Activated CD8-positive, alpha-beta memory T cell treated with anti-CD3 and anti-CD28 coated beads for 36 hours (primary cell): ENCODE measurements around the gene TMEM11. TPM values are rescaled to one million over a fixed set of nuclear protein-coding genes. Genes with fewer than 3 reads are reported as not detected.

Source experiments
- CTCF ChIA-PET: fragments of 350-600 bp; sonication (Branson Sonifier 250); formaldehyde crosslinking; loops from one replicate; lab custom pipeline; 2021; ENCODE audit warnings: antibody characterized with exemption; lab: Charles Lee
- POLR2A ChIA-PET: fragments of 350-600 bp; sonication (Branson Sonifier 250); formaldehyde crosslinking; loops from one replicate; lab custom pipeline; 2021; ENCODE audit warnings: antibody characterized with exemption; lab: Charles Lee
- total RNA-seq, 2 experiments: library from RNA; stranded (reverse); gene quantifications; one replicate each; pipeline ENCODE4 v1.2.3, GENCODE V29; 2021

Gene TMEM11, protein sequence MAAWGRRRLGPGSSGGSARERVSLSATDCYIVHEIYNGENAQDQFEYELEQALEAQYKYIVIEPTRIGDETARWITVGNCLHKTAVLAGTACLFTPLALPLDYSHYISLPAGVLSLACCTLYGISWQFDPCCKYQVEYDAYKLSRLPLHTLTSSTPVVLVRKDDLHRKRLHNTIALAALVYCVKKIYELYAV
- total RNA-seq = 10 to 100 TPM; 28.2 to 28.6 TPM

DNA sequence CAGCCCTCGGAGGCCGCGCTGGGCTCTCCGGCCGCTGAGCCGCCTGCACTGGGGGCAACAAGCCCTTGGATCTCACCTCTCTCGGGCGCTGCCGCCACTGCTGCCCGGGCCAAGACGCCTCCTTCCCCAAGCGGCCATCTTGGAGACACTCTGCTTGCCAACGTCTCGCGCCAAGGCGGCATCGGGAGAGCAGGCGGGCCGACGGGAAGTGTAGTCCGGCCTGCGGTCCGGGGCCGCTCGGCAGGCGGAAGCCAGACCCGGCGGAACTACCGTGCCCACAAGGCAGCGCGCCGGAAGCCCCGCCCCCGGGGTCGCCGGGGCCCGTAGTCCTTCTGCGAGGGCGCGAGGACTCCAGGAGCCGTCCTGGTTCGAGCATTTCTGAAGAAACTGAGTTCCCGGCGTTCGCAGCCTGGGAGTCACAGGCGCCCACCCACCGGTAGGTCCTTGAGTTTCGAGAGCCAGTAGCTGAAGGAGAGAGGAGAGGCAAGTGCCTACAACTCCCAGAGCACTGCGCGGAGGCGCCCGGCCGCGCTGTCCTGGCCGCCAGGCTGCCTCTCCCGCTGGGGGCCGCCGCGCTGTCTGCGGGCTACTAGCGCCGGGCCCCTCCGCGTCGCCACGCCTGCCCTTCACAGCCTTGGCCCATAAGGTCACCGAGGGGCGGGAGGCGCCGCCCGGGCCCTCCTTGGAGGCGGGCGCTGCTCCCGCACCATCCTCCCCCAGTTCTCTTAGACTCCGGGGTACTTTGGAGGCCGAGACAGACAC, at the start of gene TMEM11:
TMEM11 (minus strand) TSS at position 147 of the 762 bp plus-strand sequence; CDS start at position 138, 9 bp downstream.
- ChIA-PET CTCF (interaction anchor here (1.4 kb wide), 1 partner anchor 115 kb away, joined by 3 read pairs; no protein-coding TSS in a partner anchor), POLR2A (interaction anchor here (1.0 kb wide), 2 partner anchors 62 to 74 kb away, joined by 3 read pairs; no protein-coding TSS in a partner anchor)

DNA sequence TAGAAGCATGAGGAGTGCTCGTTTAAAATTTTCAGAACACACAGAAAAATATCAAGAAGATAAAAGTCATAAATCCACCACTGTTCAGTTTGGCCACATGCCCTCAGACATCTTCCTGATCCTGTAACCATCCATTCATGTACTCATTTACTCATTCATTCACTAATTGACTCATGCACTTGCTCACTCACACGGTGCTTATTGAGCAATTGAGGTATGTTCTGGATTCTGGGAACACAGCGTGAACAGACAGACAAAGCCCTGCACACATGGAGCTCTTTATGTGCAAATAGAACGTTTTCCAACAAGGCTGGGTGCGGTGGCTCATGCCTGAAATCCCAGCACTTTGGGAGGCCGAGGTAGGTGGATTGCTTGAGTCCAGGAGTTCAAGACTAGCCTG, 49.4 kb upstream of the TMEM11 start:
- POLR2A ChIA-PET = no interaction called here
- CTCF ChIA-PET = interaction anchor here (1.0 kb wide), 1 partner anchor 16 kb away, joined by 6 read pairs; no protein-coding TSS in a partner anchor

- ChIA-PET CTCF (no interaction called here), POLR2A (no interaction called here)
Observed at GRCh38 chr17:21262259-21262993, 48.5 kb upstream of the TMEM11 start.

DNA sequence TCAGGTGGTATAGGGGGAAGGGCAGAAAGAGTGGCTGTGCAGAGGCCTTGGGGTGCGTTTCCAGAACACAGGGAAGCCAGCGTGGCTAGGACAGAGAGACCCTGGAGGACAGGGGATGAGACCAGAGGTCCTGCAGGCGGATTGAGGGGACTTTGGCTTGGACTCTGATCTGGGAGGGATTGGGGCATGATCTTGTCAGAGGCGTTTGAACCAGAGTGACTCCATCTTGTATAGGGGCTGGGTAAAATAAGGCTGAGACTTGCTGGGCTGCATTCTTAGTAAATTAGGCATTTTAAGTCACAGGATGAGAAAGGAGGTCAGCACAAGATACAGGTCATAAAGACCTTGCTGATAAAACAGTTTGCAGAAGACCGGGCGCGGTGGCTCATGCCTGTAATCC, 44.6 kb upstream of the TMEM11 start:
- ChIA-PET POLR2A (no interaction called here), CTCF (interaction anchor here (1.1 kb wide), 1 partner anchor 20 kb away, joined by 3 read pairs; no protein-coding TSS in a partner anchor)

DNA sequence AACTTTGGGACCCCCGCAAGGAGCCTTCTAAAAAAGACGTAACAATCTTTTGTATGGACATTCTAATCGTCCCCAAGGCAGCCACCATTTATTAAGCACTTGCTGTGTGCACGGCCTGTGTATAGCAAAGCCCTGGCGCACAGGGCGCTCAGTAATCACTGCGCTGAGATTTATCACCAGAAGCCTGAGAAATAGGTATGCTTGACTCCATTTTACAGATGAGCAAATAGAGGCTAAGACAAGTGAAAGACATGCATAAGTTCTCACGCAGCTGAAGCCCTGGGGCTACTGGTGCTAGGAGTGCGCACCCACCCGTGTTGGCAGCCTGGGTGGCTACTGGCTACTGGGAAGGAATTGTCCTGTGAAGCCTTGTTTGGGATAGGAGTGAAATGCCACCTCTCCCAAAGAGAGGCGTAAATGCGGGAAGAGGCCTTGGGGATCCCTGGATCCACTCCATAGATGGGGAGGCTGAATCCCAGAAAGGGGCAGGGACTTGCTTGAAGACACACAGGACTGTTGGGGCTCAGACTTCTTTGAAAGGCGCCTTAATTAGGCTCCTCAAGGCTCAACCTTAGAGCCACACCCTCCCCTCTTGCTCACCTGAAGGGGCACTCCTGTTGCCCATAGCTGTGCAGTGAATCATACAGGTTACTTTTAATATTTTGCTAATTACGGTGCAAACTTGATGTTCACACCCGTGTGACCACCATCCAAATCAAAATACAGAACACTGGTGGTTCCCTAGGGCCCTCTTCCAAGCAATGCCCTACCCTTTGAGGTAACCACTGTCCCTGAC, 39.9 kb upstream of the TMEM11 start:
- CTCF ChIA-PET = no interaction called here
- POLR2A ChIA-PET = interaction anchor here (0.5 to 0.6 kb wide), 2 partner anchors 34 to 966 kb away, joined by 3 to 4 read pairs; no protein-coding TSS in a partner anchor

GRCh38 chr17:21252796-21253645, 39.1 kb upstream of the TMEM11 start, which contains the start of gene NATD1:
Gene NATD1, minus strand, starts transcription at chr17:21253410. Its CDS starts 146 bp downstream, at chr17:21253264.
- POLR2A ChIA-PET = interaction anchor here (0.5 kb wide), 1 partner anchor 966 kb away, joined by 3 read pairs; no protein-coding TSS in a partner anchor
- CTCF ChIA-PET = interaction anchor here (1.1 kb wide), 1 partner anchor 124 kb away, joined by 3 read pairs; no protein-coding TSS in a partner anchor

DNA sequence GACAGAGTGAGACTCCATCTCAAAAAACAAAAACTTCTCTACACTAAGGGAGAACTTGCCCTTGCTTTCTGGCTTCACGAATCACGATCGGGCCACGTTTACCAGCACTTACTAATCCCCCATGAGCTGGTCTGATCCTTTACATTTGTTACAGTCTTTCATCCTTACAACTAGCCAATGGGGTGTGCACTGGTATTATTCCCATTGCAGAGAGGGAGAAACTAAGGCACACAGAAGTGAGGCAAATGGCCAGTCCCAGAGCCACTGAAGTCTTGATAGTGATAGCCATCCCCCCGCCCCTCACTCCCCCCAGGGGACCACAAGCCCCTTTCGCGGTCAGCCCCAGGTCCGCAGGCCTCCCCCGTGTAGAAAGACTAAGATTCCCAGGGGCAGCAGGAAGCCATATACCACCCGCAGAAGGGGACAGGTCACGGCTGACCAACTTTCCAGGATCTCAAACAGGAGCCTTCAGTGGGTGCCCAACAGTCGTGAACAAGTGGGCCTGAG, 38.4 kb upstream of the TMEM11 start:
- POLR2A ChIA-PET = no interaction called here
- CTCF ChIA-PET = interaction anchor here (1.1 kb wide), 1 partner anchor 123 kb away, joined by 3 read pairs; no protein-coding TSS in a partner anchor

DNA sequence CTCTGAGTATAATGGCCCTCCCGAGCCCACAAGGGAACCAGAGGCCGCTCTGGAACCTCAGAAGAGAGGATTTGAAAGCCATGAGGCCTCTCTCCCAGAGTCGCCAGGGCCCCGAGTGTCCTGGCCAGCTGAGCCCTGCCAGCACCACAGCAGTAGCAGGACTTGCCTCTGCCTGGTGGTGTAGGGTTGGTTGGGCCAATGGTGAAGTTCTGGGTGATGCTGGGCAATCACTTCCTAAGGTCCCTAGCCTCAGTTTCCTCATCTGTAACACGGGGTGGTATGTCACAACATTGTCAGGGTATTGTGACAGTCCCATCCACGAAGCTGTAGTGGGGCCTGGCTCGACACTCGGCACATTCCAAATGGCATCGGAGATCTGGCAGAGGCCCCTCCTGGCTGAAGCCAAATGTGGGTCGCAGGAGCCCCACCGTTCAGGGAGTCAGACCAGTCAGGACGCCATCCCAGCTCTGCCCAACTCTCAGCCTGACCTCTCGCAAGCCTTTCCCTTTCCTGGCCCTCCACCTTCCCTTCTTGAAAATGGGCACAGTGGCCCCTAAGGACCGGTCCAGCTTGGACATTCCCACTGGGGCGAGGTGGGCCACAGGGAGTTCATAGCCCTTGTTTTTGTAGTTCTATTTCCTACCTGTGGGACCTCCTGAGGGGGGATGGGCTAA, 37.5 kb upstream of the TMEM11 start:
- POLR2A ChIA-PET = no interaction called here

DNA sequence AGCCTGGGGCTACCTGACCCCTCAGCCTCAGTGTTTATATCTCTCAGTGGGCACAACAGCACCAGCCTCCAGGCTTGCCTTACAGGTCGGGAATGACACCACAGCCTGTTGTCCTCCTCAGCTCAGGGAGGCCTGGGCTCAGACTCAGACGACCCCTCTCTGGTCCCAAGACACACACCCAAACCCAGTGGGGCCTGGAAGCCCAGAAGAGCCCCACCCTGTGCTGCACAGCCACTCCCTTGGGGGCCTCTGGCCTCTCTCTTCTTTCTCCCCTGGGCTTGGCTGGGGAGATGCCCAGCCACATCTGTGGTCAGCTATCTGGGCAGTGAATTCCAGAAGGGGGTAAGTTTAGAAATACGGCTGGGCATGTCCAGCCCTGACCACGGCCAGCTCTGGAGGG, 36.9 kb upstream of the TMEM11 start:
- ChIA-PET POLR2A (no interaction called here), CTCF (no interaction called here)

More for the DNA sequence above, 37.5 kb upstream of the TMEM11 start:
- CTCF ChIA-PET = interaction anchor here (1.1 kb wide), 1 partner anchor 122 kb away, joined by 3 read pairs; no protein-coding TSS in a partner anchor

DNA sequence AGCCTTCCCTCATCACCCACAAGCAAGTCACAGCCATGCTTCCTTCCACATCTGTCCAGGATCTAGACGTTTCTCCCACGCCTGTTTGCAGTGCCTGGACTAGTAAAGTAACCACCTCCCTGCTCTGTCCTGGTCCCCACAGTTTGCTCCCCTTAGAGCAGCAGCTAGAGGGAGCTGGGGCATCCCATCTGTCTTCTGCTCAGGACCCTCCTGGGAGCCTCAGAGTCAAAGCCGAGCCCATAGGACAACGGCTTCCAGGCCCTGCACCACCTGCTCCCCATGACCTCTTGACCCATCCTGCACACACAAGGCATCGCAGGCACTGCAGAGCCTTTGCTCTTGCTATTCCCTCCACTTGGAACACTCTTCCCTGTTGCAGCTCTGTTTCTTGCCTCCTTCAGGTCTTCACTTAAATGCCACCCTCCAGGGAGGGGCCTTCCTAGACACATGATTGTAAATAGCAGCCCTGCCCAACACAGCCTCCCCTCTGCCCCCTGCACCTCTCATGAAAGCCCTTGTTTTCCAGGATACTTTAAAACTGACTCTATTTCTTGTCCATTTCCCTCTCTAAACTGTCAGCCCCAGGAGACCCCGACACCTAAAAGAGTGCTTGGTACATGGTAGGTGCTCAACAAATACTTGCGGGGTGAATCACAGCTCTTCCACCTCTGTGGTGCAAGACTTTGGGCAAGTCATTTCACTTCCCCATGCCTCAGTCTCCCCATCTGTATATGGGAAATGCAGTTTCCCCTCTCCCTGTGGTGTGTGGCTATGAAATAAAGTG, 36.2 kb upstream of the TMEM11 start:
- POLR2A ChIA-PET = no interaction called here
- CTCF ChIA-PET = interaction anchor here (1.2 kb wide), 1 partner anchor 30 kb away, joined by 3 read pairs; no protein-coding TSS in a partner anchor

- ChIA-PET CTCF (interaction anchor here (1.2 kb wide), 1 partner anchor 31 kb away, joined by 3 read pairs; no protein-coding TSS in a partner anchor), POLR2A (interaction anchor here (0.6 kb wide), 1 partner anchor 264 kb away, joined by 6 read pairs; no protein-coding TSS in a partner anchor)
Observed at GRCh38 chr17:21249086-21249795, 35.3 kb upstream of the TMEM11 start.

- POLR2A ChIA-PET = no interaction called here
- CTCF ChIA-PET = no interaction called here
Observed at GRCh38 chr17:21248500-21248899, 34.5 kb upstream of the TMEM11 start.

- CTCF ChIA-PET = no interaction called here
Observed at GRCh38 chr17:21247552-21248258, 33.7 kb upstream of the TMEM11 start.

DNA sequence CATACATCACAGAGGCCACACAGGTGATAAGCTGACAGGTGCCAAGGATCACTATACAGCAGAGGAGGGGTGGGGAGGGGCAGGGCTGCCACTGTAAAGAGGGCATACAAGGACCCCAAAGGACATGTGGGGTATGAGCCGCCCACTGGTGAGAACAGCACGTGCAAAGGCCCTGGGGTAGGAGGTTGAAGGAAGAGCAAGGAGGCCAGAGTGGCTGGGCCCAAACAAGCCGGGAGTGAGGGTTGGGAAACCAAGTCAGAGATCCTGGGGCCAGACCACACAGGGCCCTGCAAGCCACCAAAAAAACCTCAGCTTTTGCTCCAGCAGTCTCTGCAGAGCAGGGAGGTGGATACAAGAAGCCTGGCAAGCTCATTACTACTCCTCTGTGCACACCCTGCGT, 32.7 kb upstream of the TMEM11 start:
- POLR2A ChIA-PET = interaction anchor here (0.6 kb wide), 1 partner anchor 9 kb away, joined by 8 read pairs; no protein-coding TSS in a partner anchor

More at GRCh38 chr17:21247552-21248258, 33.7 kb upstream of the TMEM11 start:
- POLR2A ChIA-PET = no interaction called here

More for the DNA sequence above, 32.7 kb upstream of the TMEM11 start:
- CTCF ChIA-PET = no interaction called here
